OCI-LY1 (cell line): ENCODE measurements around the gene CS.

Experiments used
- H2AFZ ChIP-seq: fragments of 200-600 bp; sonication (generic), shearing (Covaris generic); 2 replicates; pipeline ENCODE4 v1.6.0; 2014; ENCODE audit warnings: antibody characterized with exemption, mild to moderate bottlenecking, low read length
- H3F3A ChIP-seq: fragments of 200-600 bp; sonication (generic), shearing (Covaris generic); 2 replicates; pipeline ENCODE4 v1.6.0; 2014; ENCODE audit warnings: mild to moderate bottlenecking, antibody characterized with exemption, low read length, moderate library complexity; ENCODE audit not compliant: insufficient read depth
- H3K27ac ChIP-seq: fragments of 200-600 bp; sonication (generic); 2 replicates; pipeline ENCODE4 v1.5.1; 2014; ENCODE audit warnings: low read length, mixed run types, mild to moderate bottlenecking, low read depth; ENCODE audit not compliant: poor library complexity, severe bottlenecking
- H3K27me3 ChIP-seq: fragments of 200-600 bp; sonication (generic); 2 replicates; pipeline ENCODE4 v1.6.0; 2014; ENCODE audit warnings: antibody characterized with exemption, mild to moderate bottlenecking, low read length, moderate library complexity; ENCODE audit not compliant: insufficient read depth
- H3K36me3 ChIP-seq: fragments of 200-600 bp; sonication (generic); 2 replicates; pipeline ENCODE4 v1.6.1; 2014; ENCODE audit warnings: mild to moderate bottlenecking, antibody characterized with exemption, low read length, moderate library complexity, mixed read lengths; ENCODE audit not compliant: insufficient read depth
- H3K4me1 ChIP-seq: fragments of 200-600 bp; sonication (generic); 2 replicates; pipeline ENCODE4 v1.5.1; 2014; ENCODE audit warnings: mild to moderate bottlenecking, low read length, moderate library complexity; ENCODE audit not compliant: insufficient read depth, severe bottlenecking
- H3K4me2 ChIP-seq: fragments of 200-600 bp; sonication (generic), shearing (Covaris generic); 2 replicates; pipeline ENCODE4 v1.6.1; 2014; ENCODE audit warnings: low read length
- H3K4me3 ChIP-seq: fragments of 200-600 bp; sonication (generic); 2 replicates; pipeline ENCODE4 v1.5.1; 2014; ENCODE audit warnings: low read length, low read depth, mild to moderate bottlenecking, mixed read lengths; ENCODE audit not compliant: poor library complexity, severe bottlenecking
- H3K79me2 ChIP-seq: fragments of 200-600 bp; shearing (Covaris generic); 2 replicates; pipeline ENCODE4 v1.6.1; 2016; ENCODE audit warnings: mixed run types, low read length, mixed read lengths; ENCODE audit not compliant: insufficient read depth
- H3K9ac ChIP-seq: fragments of 200-600 bp; sonication (generic), shearing (Covaris generic); 2 replicates; pipeline ENCODE4 v1.6.1; 2014; ENCODE audit warnings: mild to moderate bottlenecking, low read length, mixed read lengths
- H3K9me2 ChIP-seq: fragments of 200-600 bp; sonication (generic), shearing (Covaris generic); 2 replicates; pipeline ENCODE4 v1.6.1; 2014; ENCODE audit warnings: low read depth, mild to moderate bottlenecking, low read length, mixed read lengths
- H3K9me3 ChIP-seq: fragments of 200-600 bp; shearing (Covaris generic); 2 replicates; pipeline ENCODE4 v1.6.1; 2014; ENCODE audit warnings: low read length, mixed read lengths
- H4K20me1 ChIP-seq: fragments of 200-600 bp; sonication (generic), shearing (Covaris generic); 2 replicates; pipeline ENCODE4 v1.6.0; 2016; ENCODE audit warnings: mild to moderate bottlenecking, low read length; ENCODE audit not compliant: insufficient read depth
- CTCF ChIP-seq: fragments of 200-600 bp; sonication (generic), shearing (Covaris generic); IDR thresholded peaks from 2 replicates; pipeline ENCODE4 v1.5.1; 2017; ENCODE audit warnings: mild to moderate bottlenecking, antibody characterized with exemption, low read length, moderate library complexity, mixed read lengths
- EZH2 ChIP-seq: fragments of 200-600 bp; sonication (generic), shearing (Covaris generic); IDR thresholded peaks from 2 replicates; pipeline ENCODE4 v1.8.0; 2017; ENCODE audit warnings: borderline replicate concordance, mixed run types, mild to moderate bottlenecking, antibody characterized with exemption, low read length, moderate library complexity, mixed read lengths

CS gene

GRCh38 chr12:56261503-56262232 lies 38.5 kb downstream of the CS start:
- H3F3A ChIP-seq: no peaks in the 10 kb centered on the region
- H2AFZ ChIP-seq: no peak overlapping the region
- H3K36me3 ChIP-seq: no peaks in the 10 kb centered on the region
- TF ChIP-seq CTCF (no peak), EZH2 (no peak)
- H3K9me2 ChIP-seq: no peaks in the 10 kb centered on the region
- H3K27ac ChIP-seq: no peak overlapping the region
- no peaks in the 10 kb centered on the region for H4K20me1 ChIP-seq
- H3K79me2 ChIP-seq: no peaks in the 10 kb centered on the region
- peaks cover 21% of the 10 kb centered on the region for H3K4me1 ChIP-seq
- H3K4me2 ChIP-seq: no peak overlapping the region
- no peak overlapping the region for H3K4me3 ChIP-seq
- no peaks in the 10 kb centered on the region for H3K9me3 ChIP-seq
- H3K9ac ChIP-seq: no peak overlapping the region
- no peaks in the 10 kb centered on the region for H3K27me3 ChIP-seq

- H3K79me2 ChIP-seq: no peaks in the 10 kb centered on the region
- H3K9me3 ChIP-seq: no peaks in the 10 kb centered on the region
- no peaks in the 10 kb centered on the region for H3K9me2 ChIP-seq
- H3K27ac ChIP-seq: no peak overlapping the region
- H3K36me3 ChIP-seq: peaks cover 5% of the 10 kb centered on the region; the same call in 1 of the 2 replicates
- TF ChIP-seq CTCF (no peak), EZH2 (no peak)
- H3K4me2 ChIP-seq: no peak overlapping the region
- no peak overlapping the region for H3K4me3 ChIP-seq
- H3F3A ChIP-seq: no peaks in the 10 kb centered on the region
- no peaks in the 10 kb centered on the region for H4K20me1 ChIP-seq
- peaks cover 23% of the 10 kb centered on the region for H3K4me1 ChIP-seq
- no peak overlapping the region for H2AFZ ChIP-seq
- H3K9ac ChIP-seq: no peak overlapping the region
- no peaks in the 10 kb centered on the region for H3K27me3 ChIP-seq
These were observed 39.2 kb downstream of the CS start for GRCh38 chr12:56260921-56261320.

- peaks cover 11% of the 10 kb centered on the region; the same call in 1 of the 2 replicates for H3K36me3 ChIP-seq
- no peak overlapping the region for H3K9ac ChIP-seq
- H3K4me1 ChIP-seq: peaks cover 23% of the 10 kb centered on the region
- no peaks in the 10 kb centered on the region for H4K20me1 ChIP-seq
- H3K79me2 ChIP-seq: no peaks in the 10 kb centered on the region
- H3K27ac ChIP-seq: no peak overlapping the region
- no peaks in the 10 kb centered on the region for H3K9me3 ChIP-seq
- no peak overlapping the region for H3K4me3 ChIP-seq
- H2AFZ ChIP-seq: no peak overlapping the region
- no peaks in the 10 kb centered on the region for H3K27me3 ChIP-seq
- TF ChIP-seq EZH2 (no peak), CTCF (no peak)
- no peaks in the 10 kb centered on the region for H3K9me2 ChIP-seq
- H3K4me2 ChIP-seq: no peak overlapping the region
- no peaks in the 10 kb centered on the region for H3F3A ChIP-seq
These were observed 39.8 kb downstream of the CS start for GRCh38 chr12:56260380-56260779.
